PFSK-1 (cell line): ENCODE measurements around the gene INHBB.

Experiments
- FOXP2 ChIP-seq: optimal IDR thresholded peaks from 2 replicates; pipeline ENCODE3; 2011; ENCODE audit warnings: borderline replicate concordance, control low read depth, inconsistent platforms; ENCODE audit not compliant: insufficient read depth; ENCODE audit errors: extremely low read length, extremely low read depth
- POLR2AphosphoS5 ChIP-seq: IDR thresholded peaks from 2 replicates; pipeline ENCODE4 v1.6.1; 2012; ENCODE audit warnings: low read depth, mild to moderate bottlenecking, control low read depth, low read length, moderate library complexity
- REST ChIP-seq, 2 experiments: IDR thresholded peaks; 2 replicates each; pipeline versions ENCODE4 v1.6.1 to v1.8.0; 2011 to 2012; ENCODE audit warnings: low read depth in 2 of 2, low read length in 2 of 2, control low read depth in 1 of 2, inconsistent platforms in 1 of 2, mild to moderate bottlenecking in 1 of 2, moderate library complexity in 1 of 2; ENCODE audit not compliant: insufficient read depth in 1 of 2
- SIN3A ChIP-seq: IDR thresholded peaks from 2 replicates; pipeline ENCODE4 v1.6.1; 2012; ENCODE audit warnings: mild to moderate bottlenecking, low read length, moderate library complexity, borderline replicate concordance; ENCODE audit not compliant: insufficient read depth
- TAF1 ChIP-seq: IDR thresholded peaks from 2 replicates; pipeline ENCODE4 v1.6.1; 2012; ENCODE audit warnings: low read length, control low read depth, borderline replicate concordance; ENCODE audit not compliant: insufficient read depth

INHBB gene

DNA sequence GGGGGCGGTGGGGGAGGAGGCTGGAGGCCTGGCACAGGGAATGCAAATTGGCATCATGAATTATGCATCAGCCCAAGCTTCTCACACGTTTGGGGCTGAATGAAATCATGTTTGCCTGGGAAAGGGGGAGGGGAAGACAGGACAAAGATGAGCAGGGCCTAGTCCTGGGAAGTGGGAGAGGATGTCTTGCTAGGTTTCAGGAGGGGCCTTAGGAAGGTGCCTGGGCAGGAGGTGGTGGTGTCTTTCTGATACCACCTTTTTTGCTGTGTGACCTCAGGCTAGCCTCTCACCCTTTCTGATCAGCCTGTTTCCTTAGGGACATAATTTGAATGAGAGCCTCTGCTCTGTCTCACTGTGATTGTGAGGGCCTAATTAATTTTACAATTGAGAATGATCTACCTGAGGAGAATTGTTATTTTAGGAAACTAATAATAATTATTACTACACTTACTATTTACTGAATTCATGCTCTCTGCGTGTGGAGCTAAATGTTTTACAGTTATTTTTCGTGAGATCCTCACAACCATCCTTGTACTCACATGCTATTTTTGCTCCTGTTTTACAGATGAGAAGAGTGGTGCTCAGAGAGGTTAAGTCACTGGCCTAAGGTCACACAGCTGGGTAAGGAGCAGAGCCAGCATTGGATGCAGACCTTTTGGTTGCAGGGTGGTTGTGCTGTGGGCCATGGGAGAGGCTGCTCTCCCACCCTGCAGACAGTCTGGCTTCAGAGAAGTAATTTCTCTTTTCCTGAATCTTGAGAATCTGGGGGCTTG lies 39.6 kb downstream of the INHBB start:
- no peak for TF ChIP-seq POLR2AphosphoS5

DNA sequence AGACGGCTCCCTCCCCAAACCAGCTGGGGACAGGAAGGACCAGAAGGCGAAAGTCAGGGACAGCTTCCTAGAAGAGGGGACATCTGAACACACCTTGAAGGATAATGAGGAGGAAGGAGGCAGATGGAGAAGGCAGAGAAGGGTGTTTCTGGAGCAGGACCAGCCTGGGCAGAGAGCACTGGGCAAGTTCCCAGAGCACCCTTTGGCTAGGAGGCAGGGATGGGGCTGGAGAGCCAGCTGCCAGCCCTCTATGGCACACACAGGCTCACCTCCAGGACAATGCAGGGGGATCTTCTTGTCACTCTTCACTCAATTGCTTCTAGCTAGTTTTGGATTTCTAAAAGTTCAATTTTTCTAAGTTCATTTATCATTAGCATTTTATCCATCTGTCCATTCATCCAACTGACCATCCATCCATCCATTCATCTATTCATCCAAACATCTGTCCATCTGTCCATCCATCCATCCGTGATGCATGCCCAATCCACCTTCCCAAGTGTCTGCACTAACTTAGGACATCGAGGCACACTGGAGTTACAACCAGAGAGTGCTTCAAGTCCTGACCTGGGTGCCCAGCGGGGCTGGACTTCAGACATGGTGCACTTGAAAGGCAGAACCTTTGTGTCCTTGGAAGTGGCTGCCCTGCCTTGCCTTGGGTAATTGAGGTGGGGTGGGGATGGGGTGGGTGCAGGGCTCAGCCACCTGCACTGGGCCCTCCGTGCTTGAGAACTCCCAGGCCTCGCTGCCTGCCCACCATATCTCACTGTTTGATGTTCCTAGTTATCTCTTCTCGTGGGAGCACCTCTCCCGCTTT lies 42.5 kb downstream of the INHBB start:
- TF ChIP-seq TAF1: no peak
- no peak for TF ChIP-seq POLR2AphosphoS5
- TF ChIP-seq SIN3A: no peak
- TF ChIP-seq REST (IDR thresholded peaks at IDR 0.05; ENCODE audit: insufficient read depth in 1 of 2, low read depth in 2 of 2, low read length in 2 of 2): no peak
- no peak for TF ChIP-seq FOXP2

DNA sequence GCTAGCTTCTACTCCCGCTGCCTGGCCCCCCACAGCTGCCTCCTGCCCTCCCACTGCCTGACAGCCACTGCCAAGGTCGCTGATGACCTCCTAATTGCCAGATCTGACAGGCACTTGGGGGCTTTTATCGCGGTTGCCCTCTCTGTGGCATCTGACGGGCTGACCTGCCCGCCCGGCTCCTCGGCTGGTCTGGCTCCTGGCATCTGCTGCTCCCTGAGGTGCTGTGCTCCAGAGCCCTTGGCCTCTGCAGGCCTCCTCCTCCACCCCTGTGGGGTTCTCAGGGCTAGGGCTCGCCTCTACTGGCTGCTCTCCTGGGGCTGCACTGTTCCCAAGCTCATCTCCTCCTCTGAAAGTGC lies 43.1 kb downstream of the INHBB start:
- TF ChIP-seq TAF1: no peak
- TF ChIP-seq REST (IDR thresholded peaks at IDR 0.05; ENCODE audit: insufficient read depth in 1 of 2, low read depth in 2 of 2, low read length in 2 of 2): no peak
- no peak for TF ChIP-seq POLR2AphosphoS5
- TF ChIP-seq FOXP2: no peak
- no peak for TF ChIP-seq SIN3A

- TF ChIP-seq FOXP2 (no peak), POLR2AphosphoS5 (no peak), SIN3A (no peak), REST (IDR thresholded peaks at IDR 0.05; ENCODE audit: insufficient read depth in 1 of 2, low read depth in 2 of 2, low read length in 2 of 2) (no peak), TAF1 (no peak)
Measured at GRCh38 chr2:120390381-120391055, 44.6 kb downstream of the INHBB start.

GRCh38 chr2:120391911-120392665 lies 46.2 kb downstream of the INHBB start:
- TF ChIP-seq POLR2AphosphoS5 (no peak), SIN3A (no peak), TAF1 (no peak), REST (IDR thresholded peaks at IDR 0.05; ENCODE audit: insufficient read depth in 1 of 2, low read depth in 2 of 2, low read length in 2 of 2) (no peak), FOXP2 (no peak)
